NCI-H146 (cell line): ENCODE data around the gene EME1.
"Not testable (repeated sequence)": the region's sequence is repeated elsewhere in the genome, so short reads cannot be mapped to it uniquely, and the experiment has no call there.

Source experiments
- DNase-seq: peaks from one replicate; lab custom pipeline; 2025; lab: John Stamatoyannopoulos, UW

The EME1 gene

GRCh38 chr17:50372758-50373556 lies at the start of gene EME1, which contains the start of gene MRPL27:
EME1 (plus strand) TSS chr17:50373229; CDS start chr17:50375209, 1,980 bp downstream.
MRPL27 (minus strand) TSS chr17:50373184; CDS start chr17:50373170, 14 bp downstream.
- peak; percentile 88 for DNase-seq

GRCh38 chr17:50325906-50326305 lies 47.1 kb upstream of the EME1 start:
- DNase-seq, result no peak

- no peak for DNase-seq
Measured at GRCh38 chr17:50326831-50327364, 46.1 kb upstream of the EME1 start.

- DNase-seq, result peak; percentile 34
Measured at GRCh38 chr17:50328363-50329325, 44.4 kb upstream of the EME1 start.

- no peak for DNase-seq
Measured at GRCh38 chr17:50329716-50330115, 43.3 kb upstream of the EME1 start.

- DNase-seq, result no peak
Measured at GRCh38 chr17:50330151-50330775, 42.8 kb upstream of the EME1 start.

GRCh38 chr17:50331085-50331791 lies 41.8 kb upstream of the EME1 start:
- no peak for DNase-seq

- DNase-seq, result no peak
Measured at GRCh38 chr17:50332196-50332595, 40.8 kb upstream of the EME1 start.

GRCh38 chr17:50333291-50334057 lies 39.6 kb upstream of the EME1 start:
- not testable (repeated sequence) for DNase-seq

GRCh38 chr17:50337956-50338355 lies 35.1 kb upstream of the EME1 start:
- DNase-seq, result no peak

- no peak for DNase-seq
Measured at GRCh38 chr17:50338645-50339044, 34.4 kb upstream of the EME1 start.

- no peak for DNase-seq
Measured at GRCh38 chr17:50339381-50339780, 33.6 kb upstream of the EME1 start.

- DNase-seq, result peak; percentile 36
Measured at GRCh38 chr17:50344731-50345365, 28.2 kb upstream of the EME1 start.

GRCh38 chr17:50345432-50346312 lies 27.4 kb upstream of the EME1 start, which contains the start of gene XYLT2:
XYLT2 (plus strand) TSS chr17:50346126; CDS start chr17:50346141, 15 bp downstream.
- DNase-seq, result peak; percentile 82

GRCh38 chr17:50346313-50347116 lies 26.5 kb upstream of the EME1 start:
- DNase-seq, result peak; percentile 40

GRCh38 chr17:50347117-50347893 lies 25.7 kb upstream of the EME1 start:
- no peak for DNase-seq

GRCh38 chr17:50347894-50348291 lies 25.1 kb upstream of the EME1 start:
- DNase-seq, result no peak
